HL-60/S4 treated with phorbol 12-myristate 13-acetate at 8.2 ng/mL for 4 days and 3 days (cell line): ENCODE data around the gene TUBA3E.
"Not testable (repeated sequence)": the region's sequence is repeated elsewhere in the genome, so short reads cannot be mapped to it uniquely, and the experiment has no call there.

Experiments
- in situ Hi-C: fragments of 300-500 bp; cut with MboI; formaldehyde crosslinking; loops from 2 replicates; pipeline ENCODE4 v1.15.0; 2022; ENCODE audit warnings: low sequenced_read_pairs

TUBA3E gene

DNA sequence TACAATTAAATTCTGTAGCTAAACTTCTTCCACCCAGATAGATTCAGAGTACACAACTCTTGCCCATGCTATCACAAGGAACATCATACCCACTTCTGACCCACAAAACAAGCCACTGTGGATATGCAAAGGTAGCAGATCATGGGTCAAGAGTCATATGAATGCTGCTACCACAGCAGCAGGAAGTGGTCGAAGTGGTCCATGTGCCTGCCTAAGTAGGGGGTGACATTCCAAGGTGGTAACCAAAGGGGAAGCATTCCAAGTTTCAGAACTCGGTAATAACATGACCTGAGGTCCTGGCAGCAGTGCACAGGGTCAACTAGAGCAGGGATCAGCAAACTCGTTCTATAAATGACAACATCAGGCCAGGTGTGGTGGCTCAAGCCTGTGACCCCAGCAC lies 5.8 kb downstream of the TUBA3E start:
- in situ Hi-C loops: not testable (repeated sequence)

DNA sequence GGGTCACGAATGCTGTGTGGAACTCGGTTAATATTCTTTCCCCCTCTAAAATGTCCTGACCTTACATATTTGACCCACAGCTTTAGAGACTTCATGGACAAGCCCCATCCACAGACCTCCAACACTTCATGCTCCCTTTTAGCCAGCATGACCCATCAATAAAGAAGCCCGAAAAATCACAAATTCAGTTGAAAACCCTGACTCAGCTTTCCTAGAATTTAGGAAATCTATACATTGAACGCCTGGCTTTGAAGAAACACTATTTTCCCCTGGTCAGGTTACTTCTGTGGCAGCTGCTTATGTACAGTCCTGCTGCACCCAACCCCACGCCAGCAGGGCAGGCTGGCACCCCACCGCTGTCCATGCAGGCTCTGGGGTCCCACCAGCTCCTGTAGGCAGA lies 6.9 kb downstream of the TUBA3E start:
- in situ Hi-C loops: not testable (repeated sequence)

DNA sequence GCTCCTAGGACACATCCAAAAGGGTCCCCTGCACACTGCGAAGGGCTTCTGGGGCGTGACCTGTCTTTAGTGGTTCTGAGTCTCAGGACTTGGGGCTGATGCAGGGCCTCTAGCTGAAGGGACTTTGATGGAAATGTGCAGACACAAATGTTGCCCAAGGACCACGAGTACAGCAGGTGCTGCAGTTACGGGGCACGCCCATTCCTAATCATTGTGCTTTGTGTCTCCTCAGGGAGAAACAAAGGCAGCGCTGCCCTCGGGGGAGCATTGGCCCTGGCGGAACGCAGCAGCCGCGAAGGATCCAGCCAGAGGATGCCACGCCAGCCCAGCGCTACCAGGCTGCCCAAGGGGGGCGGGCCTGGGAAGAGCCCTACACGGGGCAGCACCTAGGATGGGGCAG lies 8.0 kb downstream of the TUBA3E start:
- in situ Hi-C loops: no loop called here

DNA sequence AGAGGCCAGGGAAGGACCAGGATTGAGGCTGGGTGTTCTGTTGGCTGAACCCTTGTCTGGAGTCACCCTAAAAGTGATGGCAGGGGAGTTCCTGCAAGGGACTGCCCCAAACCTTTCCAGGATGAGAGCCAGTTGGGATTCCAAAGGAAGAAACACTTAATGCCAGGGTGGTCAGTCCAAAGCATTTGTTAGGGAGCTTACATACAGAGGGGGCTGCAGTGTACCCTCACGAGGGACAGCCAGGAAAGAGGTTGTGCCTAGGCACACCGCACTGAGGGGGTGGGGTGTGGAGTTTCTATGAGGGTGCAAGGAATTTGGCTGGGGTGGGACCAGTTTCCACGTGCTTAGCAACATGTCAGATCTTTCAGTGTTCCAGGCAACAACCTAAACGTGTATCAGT lies 9.3 kb downstream of the TUBA3E start:
- in situ Hi-C loops: not testable (repeated sequence)

DNA sequence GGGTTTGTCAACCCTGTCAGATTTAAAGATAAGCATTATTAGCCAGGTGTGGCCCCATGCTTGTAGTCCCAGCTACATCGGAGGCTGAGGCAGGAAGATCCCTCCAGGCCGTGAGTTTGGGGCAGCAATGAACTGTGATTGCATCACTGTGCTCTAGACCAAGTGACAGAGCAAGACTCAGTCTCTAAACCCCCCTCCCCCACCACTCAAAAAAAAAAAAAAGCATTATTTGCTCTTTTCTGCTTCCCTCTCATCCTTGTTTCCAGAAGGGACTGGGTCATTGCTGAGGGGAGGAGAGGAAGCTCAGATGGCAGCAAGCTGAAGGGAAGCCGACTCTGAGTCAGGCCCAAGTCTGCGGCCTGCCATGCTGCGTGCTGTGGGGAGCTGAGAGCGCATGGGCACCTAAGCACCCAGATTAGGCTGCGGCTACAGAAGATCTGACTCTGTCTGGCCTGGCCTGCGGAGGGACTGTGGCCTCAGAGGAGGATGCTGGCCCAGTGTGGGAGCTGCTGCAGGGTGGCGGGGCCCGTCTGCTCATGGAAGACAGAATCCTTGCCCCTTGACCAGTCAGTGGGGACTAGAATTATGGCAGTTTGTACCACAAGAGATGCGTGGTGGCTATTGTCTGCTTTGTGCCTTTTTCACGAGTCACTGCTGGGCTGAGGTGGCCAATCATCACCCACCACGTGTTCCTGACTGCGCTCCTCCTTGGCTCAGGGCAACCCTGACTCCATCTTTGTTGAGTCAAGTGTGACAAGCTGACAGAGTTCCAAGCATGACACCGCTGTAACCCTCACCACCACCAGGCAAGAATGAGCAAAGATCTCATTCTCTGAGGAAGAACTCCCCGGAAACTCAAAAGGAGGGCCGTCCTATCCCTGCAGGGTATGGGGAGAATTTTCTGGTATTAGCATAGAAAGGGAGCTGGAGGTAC lies 10.1 kb downstream of the TUBA3E start:
- in situ Hi-C loops: not testable (repeated sequence)

DNA sequence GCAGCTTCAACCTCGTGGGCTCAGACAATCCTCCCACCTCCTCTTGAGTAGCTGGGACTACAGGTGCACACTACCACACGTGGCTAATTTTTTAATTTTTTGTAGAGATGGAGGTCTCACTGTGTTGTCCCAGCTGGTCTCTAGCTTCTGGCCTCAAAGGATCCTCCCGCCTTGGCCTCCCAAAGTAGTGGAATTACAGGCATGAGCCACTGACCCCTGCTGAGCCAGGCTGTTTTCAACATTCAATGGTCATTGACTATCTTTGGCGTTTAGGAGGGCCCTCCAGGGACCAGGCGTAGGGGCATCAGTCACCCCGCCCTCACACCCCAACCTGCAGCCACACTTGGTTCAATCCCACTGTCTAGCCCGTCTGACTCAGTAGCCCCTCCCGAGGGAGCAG lies 11.0 kb downstream of the TUBA3E start:
- in situ Hi-C loops: no loop called here

DNA sequence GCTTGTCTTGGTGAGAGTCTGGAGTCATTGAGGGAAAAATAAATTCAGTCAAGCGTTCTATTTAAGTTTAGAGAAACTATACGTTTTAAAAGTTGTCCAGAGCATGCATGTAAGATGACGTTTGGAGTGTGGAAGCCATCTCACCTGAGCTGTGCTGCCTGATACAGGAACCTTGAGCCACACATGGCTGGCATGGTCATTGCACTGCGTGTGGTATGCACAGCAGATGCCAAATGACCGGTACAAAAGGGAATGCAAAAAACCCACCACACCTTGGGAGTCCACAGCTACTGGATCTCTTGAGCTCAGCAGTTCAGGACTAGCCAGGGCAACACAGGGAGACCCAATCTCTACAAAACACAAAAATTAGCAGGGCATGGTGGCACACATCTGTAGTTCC lies 11.8 kb downstream of the TUBA3E start:
- in situ Hi-C loops: no loop called here

DNA sequence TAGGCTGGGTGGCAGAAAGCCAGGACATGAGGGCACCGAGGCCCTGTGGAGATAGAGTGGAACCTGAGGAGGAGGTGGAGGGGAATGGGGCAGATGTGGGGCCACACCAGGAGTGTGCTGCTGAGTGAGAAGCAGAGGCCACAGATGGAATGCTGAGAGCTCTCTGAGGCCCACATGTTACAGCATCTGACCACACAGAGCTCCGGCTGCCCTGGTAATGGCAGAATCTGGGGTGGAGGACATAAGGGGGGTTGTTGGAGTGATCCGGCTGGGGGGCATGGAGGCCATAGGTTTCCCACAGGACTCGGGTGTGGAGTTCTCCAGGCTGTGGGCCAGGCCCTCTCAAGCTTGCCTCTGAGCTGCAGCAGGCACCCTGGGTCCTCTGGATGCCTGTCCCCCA lies 12.3 kb downstream of the TUBA3E start:
- in situ Hi-C loops: no loop called here

DNA sequence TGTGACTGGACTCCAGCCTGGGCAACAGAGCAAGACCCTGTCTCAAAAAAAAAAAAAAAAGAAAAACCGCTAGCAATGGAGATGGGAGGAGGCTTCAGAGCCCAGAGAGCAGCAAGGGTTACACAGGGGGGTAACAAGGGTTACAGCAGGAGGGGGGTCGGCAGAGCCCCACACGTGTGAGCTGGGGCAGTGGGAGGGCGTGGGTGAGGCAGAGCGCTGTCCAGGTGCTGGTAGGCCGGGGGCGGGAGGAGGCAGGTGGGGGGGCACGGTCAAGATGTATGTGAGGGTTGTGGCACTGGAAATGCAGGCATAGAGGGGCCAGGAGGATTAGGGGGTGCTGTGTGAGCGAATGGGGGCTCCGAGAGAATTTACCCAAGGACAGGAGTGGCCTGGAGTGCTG lies 12.8 kb downstream of the TUBA3E start:
- in situ Hi-C loops: no loop called here

DNA sequence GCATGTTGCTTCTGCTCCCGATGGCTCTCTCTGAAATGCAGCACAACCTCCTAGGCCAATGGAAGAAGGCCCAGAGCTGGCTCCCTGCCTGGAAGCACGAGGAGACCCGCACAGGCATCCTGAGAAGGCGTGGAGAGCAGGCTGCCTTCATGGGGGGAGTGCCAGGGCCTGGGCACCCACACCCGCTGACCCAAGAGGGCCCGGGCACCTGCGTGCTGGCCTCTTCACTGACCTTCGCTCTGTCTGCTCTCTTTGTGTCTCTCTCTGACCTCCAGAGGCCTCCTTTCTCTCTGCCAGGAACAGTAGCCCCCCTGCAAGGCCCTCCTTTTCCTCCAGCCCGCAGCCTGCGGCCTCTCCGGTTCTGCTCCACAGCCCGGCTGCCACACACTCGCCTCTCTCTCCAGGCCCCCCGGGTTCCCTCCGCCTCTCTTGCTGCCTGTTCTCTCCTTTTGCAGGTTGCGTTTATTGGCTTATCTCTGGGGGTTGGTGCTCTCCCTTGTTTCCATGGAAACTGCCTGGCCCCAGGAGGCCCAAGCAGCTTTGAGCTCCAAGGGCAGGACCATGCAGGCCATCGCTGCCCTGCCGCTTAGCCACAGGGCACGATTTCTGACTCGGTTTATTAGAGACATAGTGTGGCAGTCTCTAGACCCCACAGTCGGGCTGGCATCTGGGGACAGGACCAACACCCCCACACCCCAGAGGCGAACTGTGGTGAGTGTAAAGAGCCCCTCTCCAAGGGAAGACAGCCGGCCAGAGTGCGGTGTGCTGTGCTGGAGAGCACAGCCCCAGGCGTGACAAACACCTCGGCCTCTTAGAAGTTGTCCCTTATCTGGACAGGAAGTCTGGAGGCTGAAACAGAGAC lies 14.5 kb downstream of the TUBA3E start:
- in situ Hi-C loops: no loop called here

DNA sequence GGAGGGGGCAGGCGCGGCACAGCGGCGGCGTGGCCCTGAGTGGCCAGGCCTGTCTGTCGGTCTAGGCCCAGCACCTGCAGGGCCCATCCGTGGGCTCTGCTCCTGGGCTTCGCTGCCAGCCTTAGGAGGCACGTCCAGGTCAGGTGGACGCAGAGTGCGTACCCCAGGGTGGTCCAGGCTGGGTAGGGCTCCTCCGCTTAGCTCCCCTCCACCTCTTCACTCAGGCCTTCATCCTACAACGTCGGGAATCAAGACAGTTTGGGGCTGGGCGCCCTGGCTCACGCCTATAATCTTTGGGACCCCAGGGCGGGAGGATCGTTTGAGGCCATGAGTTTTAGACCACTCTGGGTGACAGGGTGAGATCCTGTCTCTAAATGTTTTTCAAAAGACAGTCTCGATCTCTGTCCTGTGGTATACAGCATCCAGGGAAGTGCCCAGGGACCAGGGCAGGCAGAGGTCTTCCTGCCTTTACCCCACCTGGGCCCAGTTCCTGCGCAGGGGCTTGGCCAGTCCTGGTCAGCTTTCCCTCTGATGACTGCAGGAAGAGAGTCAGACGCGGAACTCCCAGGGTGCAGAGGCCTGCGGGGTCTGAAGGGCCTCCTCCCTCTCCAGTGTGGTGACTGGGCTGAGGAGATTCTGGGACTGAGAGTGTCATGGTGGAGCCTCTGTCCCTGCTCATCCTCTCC lies 15.3 kb downstream of the TUBA3E start:
- in situ Hi-C loops: not testable (repeated sequence)

DNA sequence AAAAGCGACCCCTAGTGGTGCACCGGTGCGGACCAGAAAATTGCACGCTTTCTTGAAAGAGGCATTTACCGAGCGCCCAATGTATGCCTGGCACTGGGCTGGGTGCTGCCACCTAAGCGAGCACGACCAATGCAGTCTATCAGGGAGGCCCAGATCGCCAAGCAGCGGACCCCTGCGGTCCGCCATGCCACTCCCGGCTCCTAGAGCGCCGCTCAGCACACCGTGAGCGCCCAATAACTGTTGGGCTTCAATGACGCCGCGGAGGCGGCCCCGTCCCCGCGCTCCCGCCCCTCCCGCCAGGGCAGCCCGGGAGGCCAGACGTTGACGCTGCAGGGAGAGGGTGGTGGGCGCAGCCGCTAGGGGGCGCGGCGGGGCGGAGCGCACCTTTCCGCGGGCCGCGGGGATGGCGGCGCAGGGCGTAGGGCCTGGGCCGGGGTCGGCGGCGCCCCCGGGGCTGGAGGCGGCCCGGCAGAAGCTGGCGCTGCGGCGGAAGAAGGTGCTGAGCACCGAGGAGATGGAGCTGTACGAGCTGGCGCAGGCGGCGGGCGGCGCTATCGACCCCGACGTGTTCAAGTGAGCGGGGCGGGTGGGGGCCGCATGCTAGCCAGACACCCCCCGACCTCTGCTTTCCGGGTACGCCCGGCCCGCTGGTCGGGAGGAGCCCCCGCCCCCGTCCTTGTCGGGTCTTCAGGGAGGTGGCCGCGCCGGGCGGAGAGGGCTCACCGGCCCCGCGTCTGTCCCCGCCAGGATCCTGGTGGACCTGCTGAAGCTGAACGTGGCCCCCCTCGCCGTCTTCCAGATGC lies 16.2 kb downstream of the TUBA3E start, which contains the start of gene MZT2B:
Gene MZT2B, plus strand, starts transcription at position 383 of the 803 bp plus-strand sequence. Its CDS starts 21 bp downstream, at position 404.
- in situ Hi-C loops: not testable (repeated sequence)

DNA sequence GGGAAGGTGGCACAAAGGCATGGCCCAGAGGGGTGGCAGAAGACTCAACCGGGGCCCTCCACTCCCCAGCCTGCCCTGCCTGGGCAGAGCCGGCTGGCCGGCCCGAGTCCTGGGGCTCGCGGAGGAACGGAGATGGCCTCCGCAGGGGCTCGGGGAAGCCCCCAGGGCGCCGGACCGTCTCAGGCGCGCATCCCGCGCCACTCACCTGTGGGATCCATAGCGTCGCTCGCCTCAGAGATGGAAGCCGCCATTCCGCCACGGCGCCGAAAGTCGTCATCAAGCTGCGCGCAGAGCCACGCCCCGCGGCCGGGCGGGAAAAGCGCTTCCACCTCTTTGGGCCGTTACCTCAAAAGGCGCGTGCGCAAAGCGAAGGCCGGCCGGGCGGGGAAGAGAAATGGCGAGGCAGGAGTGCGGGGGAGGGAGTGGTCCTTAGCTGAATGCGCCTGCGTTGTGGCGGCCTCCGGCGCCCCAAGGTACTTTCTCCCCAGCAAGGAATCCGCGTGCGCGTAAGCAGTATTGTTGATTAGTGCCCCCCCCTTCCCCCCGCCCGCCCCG lies 16.8 kb downstream of the TUBA3E start, which contains the start of gene SMPD4:
Gene SMPD4, minus strand, starts transcription at position 278 of the 555 bp plus-strand sequence. CDS start 5,010 bp downstream, outside the sequence.
- in situ Hi-C loops: no loop called here

DNA sequence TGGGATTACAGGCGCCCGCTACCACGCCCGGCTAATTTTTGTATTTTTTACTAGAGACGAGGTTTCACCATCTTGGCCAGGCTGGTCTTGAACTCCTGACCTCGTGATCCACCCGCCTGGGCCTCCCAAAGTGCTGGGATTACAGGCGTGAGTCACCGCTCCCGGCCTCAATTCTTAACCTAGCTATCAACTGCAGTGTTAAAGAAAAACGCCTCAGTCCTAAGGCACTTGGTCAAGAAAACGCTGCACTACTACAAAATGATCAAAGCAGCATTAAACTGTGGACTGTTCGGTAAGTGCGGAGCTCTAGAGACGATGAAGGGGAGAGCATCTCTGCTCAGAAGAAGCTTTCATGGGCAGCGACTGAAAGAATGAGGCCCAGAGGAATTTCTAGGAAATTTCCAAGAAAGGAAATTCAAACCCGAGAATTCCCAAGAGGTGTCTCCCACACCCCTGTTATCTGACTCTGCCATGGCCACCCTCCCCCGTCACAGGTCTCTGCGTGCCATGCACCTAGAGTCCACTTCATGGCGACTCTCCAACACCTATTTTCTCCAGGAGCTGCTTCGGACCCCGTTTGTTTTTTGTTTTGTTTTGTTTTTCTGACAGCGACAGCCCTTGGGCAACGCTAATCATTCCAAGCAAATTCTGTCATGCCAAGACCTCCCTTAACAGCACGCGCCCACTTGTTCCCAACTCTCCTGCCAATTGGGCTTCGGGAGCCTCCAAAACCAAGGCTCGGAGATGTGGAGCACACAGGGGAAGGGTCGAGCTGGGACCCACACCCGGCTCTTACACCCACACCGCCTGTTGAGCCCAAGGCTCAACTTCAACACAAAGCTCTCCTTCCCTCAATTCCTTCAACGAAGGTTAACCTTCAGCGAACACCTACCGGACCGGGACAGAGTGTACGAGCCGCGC lies 17.6 kb downstream of the TUBA3E start:
- in situ Hi-C loops: not testable (repeated sequence)

DNA sequence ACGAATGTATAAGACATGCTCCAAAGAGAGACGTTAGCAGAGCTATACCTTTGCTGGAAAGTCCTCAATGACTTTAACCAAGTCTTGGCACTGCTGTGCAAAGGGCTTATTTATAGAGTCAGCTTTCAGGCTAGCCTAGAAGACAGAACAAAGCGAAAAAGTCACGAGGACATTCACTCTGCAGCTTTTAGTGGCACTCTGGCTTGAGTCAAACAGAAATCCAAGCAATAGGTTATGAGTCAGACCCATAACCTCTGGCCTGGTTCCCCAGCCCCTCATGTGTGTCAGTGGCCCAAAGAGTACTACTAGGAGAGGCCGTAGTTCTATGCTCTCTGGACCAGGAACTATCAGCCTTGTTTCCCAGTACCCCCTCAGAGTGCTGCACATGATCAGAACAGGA lies 23.4 kb downstream of the TUBA3E start:
- in situ Hi-C loops: not testable (repeated sequence)

DNA sequence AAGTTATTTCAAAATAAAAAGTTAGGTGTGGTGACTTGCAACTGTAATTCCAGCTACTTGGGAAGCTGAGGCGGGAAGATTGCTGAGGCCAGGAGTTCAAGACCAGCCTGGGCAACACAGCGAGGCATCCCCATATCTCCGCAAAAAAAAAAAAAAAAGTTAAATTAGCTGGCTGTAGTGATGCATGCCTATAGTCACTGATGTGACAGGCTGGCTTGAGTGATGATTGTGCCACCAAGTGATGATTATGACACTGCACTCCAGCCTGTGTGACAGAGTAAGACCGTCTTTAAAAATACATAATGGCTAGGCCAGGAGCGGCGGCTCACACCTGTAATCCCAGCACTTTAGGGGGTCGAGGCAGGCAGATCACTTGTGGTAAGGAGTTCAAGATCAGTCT lies 28.3 kb downstream of the TUBA3E start:
- in situ Hi-C loops: no loop called here

DNA sequence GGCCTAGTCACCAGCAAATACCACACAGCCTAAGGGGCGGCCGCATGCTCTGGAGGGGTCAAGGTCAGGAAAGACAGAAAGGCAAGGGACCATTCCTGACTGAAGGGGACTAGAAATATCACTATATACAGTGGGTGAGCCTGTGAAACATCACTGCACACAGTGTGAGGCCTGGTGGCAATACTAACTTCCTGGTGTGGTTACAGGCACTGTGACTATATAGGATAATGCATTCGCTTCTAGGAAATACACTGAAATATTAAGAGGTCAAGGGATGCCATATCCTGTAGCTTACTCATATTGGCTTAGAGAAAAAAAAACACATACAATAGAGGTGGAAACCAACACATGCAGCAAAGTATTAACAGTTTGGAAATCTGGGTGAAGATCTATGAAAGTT lies 29.1 kb downstream of the TUBA3E start:
- in situ Hi-C loops: not testable (repeated sequence)

DNA sequence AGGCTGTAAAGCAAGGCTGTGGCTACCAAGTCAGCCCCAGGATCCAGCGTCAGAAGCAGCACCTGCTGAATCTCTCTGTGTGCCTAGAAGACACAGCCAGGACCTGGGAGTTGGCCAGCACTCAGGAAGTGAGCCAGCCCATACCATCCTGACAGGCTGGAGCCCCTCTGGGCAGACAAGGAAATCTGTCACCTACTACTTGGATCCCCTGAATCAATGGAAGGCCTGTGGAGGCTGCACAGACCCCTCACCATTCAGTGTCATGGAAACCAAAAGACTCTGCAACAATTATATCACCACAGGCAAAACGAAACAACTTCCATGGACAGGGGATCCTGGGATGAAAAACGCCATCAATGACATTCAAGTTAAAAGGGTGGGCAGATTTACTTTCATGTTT lies 31.6 kb downstream of the TUBA3E start:
- in situ Hi-C loops: not testable (repeated sequence)
